Astrocyte (in vitro differentiated cells and primary cell): ENCODE data around the gene LINGO4. TPM values are rescaled to one million over a fixed set of nuclear protein-coding genes. Genes with fewer than 3 reads are reported as not detected.
A peak's percentile ranks its signal among the peaks of the same experiment; 100 is the strongest.

ENCODE experiments used
- DNase-seq: peaks from one replicate; pipeline ENCODE4 v3.0.0-alpha.2; 2010; ENCODE audit warnings: low read depth
- FAIRE-seq: peaks from 2 replicates; lab custom pipeline; 2011; peaks lifted over from hg19 to GRCh38; lab: Jason Lieb, UNC
- H2AFZ ChIP-seq: 2 replicates; pipeline ENCODE4 v1.6.0; 2012; ENCODE audit warnings: low read depth, low read length, inconsistent platforms
- H3K27ac ChIP-seq: 2 replicates; pipeline ENCODE4 v1.5.1; 2011; ENCODE audit warnings: low read depth, low read length, inconsistent platforms
- H3K27me3 ChIP-seq: 2 replicates; pipeline ENCODE4 v1.6.0; 2011; ENCODE audit warnings: low read length, inconsistent platforms; ENCODE audit not compliant: insufficient read depth
- H3K36me3 ChIP-seq: 2 replicates; pipeline ENCODE4 v1.5.1; 2011; ENCODE audit warnings: low read length, inconsistent platforms; ENCODE audit not compliant: insufficient read depth
- H3K4me1 ChIP-seq: 2 replicates; pipeline ENCODE4 v1.5.1; 2011; ENCODE audit warnings: low read length, inconsistent platforms; ENCODE audit not compliant: insufficient read depth
- H3K4me2 ChIP-seq: 2 replicates; pipeline ENCODE4 v1.6.0; 2012; ENCODE audit warnings: low read length, inconsistent platforms
- H3K4me3 ChIP-seq: 2 replicates; pipeline ENCODE4 v1.5.1; 2011; ENCODE audit warnings: low read depth, mild to moderate bottlenecking, low read length, inconsistent platforms; ENCODE audit not compliant: insufficient read depth
- H3K79me2 ChIP-seq: 2 replicates; pipeline ENCODE4 v1.6.0; 2012; ENCODE audit warnings: mild to moderate bottlenecking, low read length, inconsistent platforms; ENCODE audit not compliant: insufficient read depth
- H3K9ac ChIP-seq: 2 replicates; pipeline ENCODE4 v1.6.0; 2012; ENCODE audit warnings: mild to moderate bottlenecking, low read length, inconsistent platforms
- H3K9me3 ChIP-seq: 2 replicates; pipeline ENCODE4 v1.5.1; 2012; ENCODE audit warnings: low read depth, mild to moderate bottlenecking, low read length, inconsistent platforms; ENCODE audit not compliant: insufficient read depth
- H4K20me1 ChIP-seq: 2 replicates; pipeline ENCODE4 v1.6.0; 2012; ENCODE audit warnings: low read length, inconsistent platforms; ENCODE audit not compliant: insufficient read depth
- H3K27ac Mint-ChIP-seq: one replicate; pipeline ENCODE4 v1.8.0; 2021; ENCODE audit warnings: mild to moderate bottlenecking, mixed read lengths; ENCODE audit not compliant: unreplicated experiment
- H3K27me3 Mint-ChIP-seq: one replicate; pipeline ENCODE4 v1.8.0; 2021; ENCODE audit warnings: low read depth, mixed read lengths; ENCODE audit not compliant: unreplicated experiment
- H3K36me3 Mint-ChIP-seq: one replicate; pipeline ENCODE4 v1.8.0; 2021; ENCODE audit warnings: low read depth, mixed read lengths; ENCODE audit not compliant: unreplicated experiment
- H3K4me1 Mint-ChIP-seq: one replicate; pipeline ENCODE4 v1.8.0; 2021; ENCODE audit warnings: low read depth, mixed read lengths; ENCODE audit not compliant: unreplicated experiment
- H3K4me3 Mint-ChIP-seq: one replicate; pipeline ENCODE4 v1.8.0; 2021; ENCODE audit warnings: mild to moderate bottlenecking, moderate library complexity, mixed read lengths; ENCODE audit not compliant: unreplicated experiment
- H3K9me3 Mint-ChIP-seq: one replicate; pipeline ENCODE4 v1.8.0; 2021; ENCODE audit warnings: mild to moderate bottlenecking, mixed read lengths; ENCODE audit not compliant: unreplicated experiment
- EZH2 ChIP-seq: IDR thresholded peaks from 2 replicates; pipeline ENCODE4 v1.6.1; 2012; ENCODE audit warnings: mild to moderate bottlenecking, low read length, inconsistent platforms; ENCODE audit not compliant: insufficient read depth
- total RNA-seq: library from RNA; stranded (reverse); gene quantifications from 2 replicates; pipeline ENCODE4 v1.2.1, GENCODE V29; 2021
- TF ChIP-seq, protein P1 (sequence below): IDR thresholded peaks from 2 replicates; pipeline ENCODE4 v1.5.1; 2011; ENCODE audit warnings: low read depth, mild to moderate bottlenecking, inconsistent platforms, low read length, moderate library complexity; ENCODE audit not compliant: insufficient read depth

Gene LINGO4
- total RNA-seq, 1 donor from 2014 or later, result not detected

DNA sequence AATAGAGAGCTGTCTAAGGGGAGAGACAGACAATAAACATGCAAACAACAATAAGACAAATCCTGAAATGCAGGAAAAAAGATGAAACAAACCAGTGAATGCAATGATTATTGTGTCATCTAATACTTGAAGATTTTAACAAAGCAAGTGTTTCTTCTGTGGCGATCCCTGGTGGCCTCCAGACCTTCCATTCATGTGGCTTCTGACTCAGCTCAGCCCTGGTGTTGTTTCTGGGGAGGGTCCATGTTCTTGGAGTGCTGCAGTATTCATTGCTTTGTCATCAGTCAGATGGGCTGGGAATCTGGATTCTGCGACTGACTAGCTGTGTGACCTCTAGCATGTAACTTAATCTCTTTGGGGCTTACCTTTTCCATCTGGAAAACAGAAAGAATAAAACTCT lies 35.9 kb upstream of the LINGO4 start:
- no peaks in the 10 kb centered on the region for H3K36me3 ChIP-seq
- Mint-ChIP-seq H3K4me3 (peak overlapping the region; percentile 36), H3K27ac (peak overlapping the region; percentile 13), H3K9me3 (no peaks in the 10 kb centered on the region), H3K36me3 (no peaks in the 10 kb centered on the region), H3K27me3 (peaks cover 9% of the 10 kb centered on the region), H3K4me1 (peaks cover 38% of the 10 kb centered on the region)
- FAIRE-seq (peak; percentile 20), DNase-seq (peak; percentile 83)
- H3K4me1 ChIP-seq, result peaks cover 30% of the 10 kb centered on the region
- H3K4me3 ChIP-seq, result no peak overlapping the region
- H3K9me3 ChIP-seq, result no peaks in the 10 kb centered on the region
- no peaks in the 10 kb centered on the region for H3K79me2 ChIP-seq
- TF ChIP-seq, protein P1, sequence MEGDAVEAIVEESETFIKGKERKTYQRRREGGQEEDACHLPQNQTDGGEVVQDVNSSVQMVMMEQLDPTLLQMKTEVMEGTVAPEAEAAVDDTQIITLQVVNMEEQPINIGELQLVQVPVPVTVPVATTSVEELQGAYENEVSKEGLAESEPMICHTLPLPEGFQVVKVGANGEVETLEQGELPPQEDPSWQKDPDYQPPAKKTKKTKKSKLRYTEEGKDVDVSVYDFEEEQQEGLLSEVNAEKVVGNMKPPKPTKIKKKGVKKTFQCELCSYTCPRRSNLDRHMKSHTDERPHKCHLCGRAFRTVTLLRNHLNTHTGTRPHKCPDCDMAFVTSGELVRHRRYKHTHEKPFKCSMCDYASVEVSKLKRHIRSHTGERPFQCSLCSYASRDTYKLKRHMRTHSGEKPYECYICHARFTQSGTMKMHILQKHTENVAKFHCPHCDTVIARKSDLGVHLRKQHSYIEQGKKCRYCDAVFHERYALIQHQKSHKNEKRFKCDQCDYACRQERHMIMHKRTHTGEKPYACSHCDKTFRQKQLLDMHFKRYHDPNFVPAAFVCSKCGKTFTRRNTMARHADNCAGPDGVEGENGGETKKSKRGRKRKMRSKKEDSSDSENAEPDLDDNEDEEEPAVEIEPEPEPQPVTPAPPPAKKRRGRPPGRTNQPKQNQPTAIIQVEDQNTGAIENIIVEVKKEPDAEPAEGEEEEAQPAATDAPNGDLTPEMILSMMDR, result no peak
- TF ChIP-seq EZH2, result no peak
- H2AFZ ChIP-seq, result no peak overlapping the region
- H3K27me3 ChIP-seq, result peaks cover 21% of the 10 kb centered on the region
- H4K20me1 ChIP-seq, result peaks cover 15% of the 10 kb centered on the region
- no peak overlapping the region for H3K27ac ChIP-seq
- peak overlapping the region; percentile 81 for H3K4me2 ChIP-seq
- H3K9ac ChIP-seq, result no peak overlapping the region

DNA sequence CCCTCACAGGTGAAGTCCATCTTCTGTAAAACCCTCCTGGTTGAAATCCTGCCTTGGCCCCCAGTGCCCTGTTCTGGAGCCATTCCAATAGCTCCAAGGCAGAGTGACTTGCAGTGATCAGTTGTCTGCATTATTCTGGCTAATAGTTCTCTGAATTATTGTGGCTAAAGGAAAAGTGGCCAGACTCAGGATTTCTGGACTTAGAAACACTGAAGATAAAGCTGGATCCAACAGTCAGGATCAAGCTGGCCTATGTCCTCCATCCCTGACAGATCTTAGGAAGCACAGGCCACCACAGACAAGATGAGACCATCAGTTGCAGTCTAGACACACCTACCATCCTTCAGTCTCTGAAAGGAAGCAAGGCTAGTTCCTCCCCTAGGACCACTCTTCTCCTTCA lies 35.2 kb upstream of the LINGO4 start:
- DNase-seq (no peak), FAIRE-seq (no peak)
- TF ChIP-seq, protein P1, result no peak
- TF ChIP-seq EZH2, result no peak
- Histone ChIP-seq H3K27ac (no peak overlapping the region), H2AFZ (no peak overlapping the region), H3K9me3 (no peaks in the 10 kb centered on the region), H3K9ac (no peak overlapping the region), H3K79me2 (no peaks in the 10 kb centered on the region), H3K4me1 (peaks cover 27% of the 10 kb centered on the region), H4K20me1 (peaks cover 15% of the 10 kb centered on the region), H3K4me3 (no peak overlapping the region), H3K4me2 (peak overlapping the region; percentile 81), H3K27me3 (peaks cover 21% of the 10 kb centered on the region), H3K36me3 (no peaks in the 10 kb centered on the region)
- no peaks in the 10 kb centered on the region for H3K36me3 Mint-ChIP-seq
- no peaks in the 10 kb centered on the region for H3K9me3 Mint-ChIP-seq
- H3K4me1 Mint-ChIP-seq, result peaks cover 35% of the 10 kb centered on the region
- peak overlapping the region; percentile 31 for H3K4me3 Mint-ChIP-seq
- H3K27me3 Mint-ChIP-seq, result peaks cover 11% of the 10 kb centered on the region
- H3K27ac Mint-ChIP-seq, result peak overlapping the region; percentile 28
